Stimulated activated CD8-positive, alpha-beta memory T cell treated with anti-CD3 and anti-CD28 coated beads, Interleukin-15, amount 100 ng/mL, for 4 hours (primary cell): ENCODE results near the gene ARID1B.

Experiments used
- DNase-seq, 2 donors: peaks; one replicate each; pipeline ENCODE4 v3.0.0-alpha.2; 2020; ENCODE audit warnings: low read depth in 2 of 2

Gene ARID1B

GRCh38 chr6:157047951-157048350 lies 270.8 kb downstream of the ARID1B start:
- DNase-seq, result no peak

- no peak for DNase-seq
These were observed 272.0 kb downstream of the ARID1B start for GRCh38 chr6:157049133-157049532.

DNA sequence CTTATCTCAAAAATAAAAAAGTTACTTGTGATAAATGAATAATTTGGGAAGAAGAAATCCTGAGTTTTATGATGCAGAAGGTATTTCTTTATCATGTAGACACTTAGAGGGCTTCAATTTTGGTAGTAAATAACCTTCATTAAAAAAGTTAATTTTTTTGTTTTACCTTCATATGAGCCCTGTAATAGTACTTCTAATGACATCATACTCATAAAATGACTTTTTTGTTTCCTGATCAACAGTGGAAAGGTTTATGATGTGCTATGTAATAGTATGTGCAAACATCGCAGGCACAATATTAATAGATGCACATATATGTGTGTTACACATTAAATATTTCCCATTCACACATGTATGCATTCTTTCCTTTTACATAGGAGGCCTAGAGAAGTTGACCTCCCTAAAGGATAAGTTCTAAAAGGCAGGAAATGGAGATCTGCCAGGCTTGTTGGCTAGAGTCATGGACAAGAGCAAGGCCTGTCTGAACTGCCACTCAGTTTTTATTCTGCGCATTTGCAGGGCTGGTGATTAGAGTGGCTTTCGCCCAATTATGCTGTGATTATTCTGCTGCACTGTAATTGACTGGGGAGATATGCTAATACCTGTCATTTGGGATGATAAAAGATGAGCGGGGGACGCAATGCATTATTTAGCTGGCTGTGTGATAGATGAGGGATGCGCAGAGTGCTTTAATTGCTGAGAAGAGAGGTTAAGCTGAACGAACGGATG lies 273.5 kb downstream of the ARID1B start:
- DNase-seq, result no peak

GRCh38 chr6:157054531-157054979 lies 277.4 kb downstream of the ARID1B start:
- peak in 1 of 2 donors; percentile 10 for DNase-seq

- DNase-seq, result no peak
These were observed 278.7 kb downstream of the ARID1B start for GRCh38 chr6:157055863-157056262.

DNA sequence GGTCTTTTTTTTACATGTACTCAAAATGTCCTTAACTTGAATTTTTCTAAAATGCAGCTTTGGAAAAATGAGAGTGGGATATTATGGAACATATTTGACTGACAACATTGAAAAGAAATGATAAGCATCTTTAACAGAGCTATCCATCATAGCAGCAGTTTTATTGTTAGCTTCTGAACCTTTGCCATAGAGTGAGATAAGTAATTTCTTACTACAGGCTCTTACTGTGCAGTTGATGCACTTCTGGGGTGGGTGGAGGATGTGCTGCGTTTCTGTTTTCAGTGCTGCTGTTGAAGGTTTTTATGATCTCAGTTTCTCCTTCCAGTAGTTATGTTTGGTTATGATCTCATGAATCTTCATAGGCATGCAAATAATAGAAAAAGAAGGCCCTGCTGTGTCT lies 279.1 kb downstream of the ARID1B start:
- DNase-seq, result no peak

- no peak for DNase-seq
These were observed 281.4 kb downstream of the ARID1B start for GRCh38 chr6:157058574-157058973.

DNA sequence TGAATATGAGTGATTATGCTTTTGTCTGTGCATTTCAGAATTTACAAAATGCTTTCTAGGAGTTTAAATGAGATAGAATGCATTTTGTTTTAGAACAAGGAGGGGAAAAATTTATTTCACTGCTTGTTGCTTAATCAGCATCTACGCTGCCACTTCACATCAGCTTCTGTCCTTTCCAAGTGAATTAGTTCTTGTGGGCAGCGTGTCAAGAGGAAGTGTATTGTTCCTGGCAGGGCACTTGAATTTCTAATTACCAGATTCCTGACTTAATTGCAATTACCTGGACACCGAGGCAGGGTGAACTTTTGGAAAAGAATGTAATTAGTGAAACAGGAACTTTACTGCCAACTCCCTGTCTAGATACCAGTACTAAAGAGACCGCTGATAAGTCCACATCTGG lies 282.6 kb downstream of the ARID1B start:
- DNase-seq, result no peak

GRCh38 chr6:157060440-157060952 lies 283.3 kb downstream of the ARID1B start:
- no peak for DNase-seq

DNA sequence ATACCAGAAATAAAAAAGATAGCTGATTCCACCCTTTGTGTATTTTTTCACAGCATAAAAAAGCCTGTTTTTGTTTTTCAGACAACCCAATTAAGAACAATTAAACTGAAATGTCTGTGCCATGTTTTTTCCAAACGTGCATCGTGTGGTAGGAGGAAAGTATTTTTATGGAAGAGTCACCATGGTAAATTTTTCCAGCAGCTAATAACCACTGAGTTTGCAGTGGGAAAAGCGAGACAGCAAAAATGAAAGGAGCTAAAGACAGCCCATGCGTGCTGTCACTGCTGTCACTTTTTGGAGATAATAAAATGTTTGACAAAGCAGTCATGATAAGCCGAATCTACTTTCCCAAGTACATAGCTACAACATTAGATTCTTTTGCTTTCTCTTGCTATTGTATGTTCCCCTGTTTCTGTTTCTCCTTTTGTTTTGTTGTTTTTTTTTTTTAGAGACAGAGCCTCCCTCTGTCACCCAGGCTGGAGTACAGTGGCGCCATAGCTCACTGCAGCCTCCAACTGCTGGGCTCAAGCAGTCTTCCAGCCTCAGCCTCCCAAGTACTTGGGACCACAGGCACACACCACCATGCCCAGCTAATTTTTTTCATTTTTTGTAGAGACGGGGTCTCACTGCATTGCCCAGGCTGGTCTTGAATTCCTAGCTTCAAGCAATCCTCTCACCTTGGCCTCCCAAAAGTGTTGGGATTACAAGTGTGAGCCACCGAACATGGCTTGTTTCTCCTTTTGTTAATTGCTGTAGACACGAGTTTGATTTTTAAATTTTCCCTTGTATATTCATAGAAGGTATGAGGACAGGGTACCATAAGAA lies 284.8 kb downstream of the ARID1B start:
- no peak for DNase-seq

DNA sequence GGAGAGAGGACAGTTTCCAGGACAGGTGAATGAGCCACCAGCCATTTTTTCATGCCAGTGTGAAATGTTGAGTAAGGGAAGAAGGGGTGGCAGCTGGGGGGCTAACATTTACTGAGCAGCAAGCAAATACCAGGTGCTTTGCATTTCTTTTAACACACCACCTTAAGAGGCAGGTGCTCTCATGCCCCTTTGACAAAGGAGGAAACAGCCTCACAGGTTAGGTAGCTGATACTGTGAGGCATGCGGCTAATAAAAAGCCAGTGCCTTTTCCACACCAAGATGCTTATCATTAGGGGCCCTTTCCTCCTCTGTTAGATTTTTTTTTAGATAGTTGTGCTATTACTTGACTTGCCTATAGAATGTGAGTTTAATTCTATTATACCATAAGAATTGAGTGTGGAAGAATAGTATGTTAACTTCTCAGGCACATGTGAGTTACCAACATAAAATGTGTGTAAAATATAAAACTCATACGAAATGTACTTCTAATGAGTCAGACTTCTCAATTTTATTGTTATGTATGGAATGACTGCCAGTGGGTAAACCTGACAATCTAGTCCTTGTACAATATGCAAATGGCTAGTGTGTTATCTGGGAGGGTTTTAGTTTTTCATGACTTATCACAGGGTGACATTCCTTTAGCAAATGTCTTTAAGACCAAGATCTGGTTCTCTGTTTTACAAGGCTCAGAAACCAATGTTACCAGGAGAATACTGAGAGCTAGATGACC lies 286.2 kb downstream of the ARID1B start:
- DNase-seq, result no peak

DNA sequence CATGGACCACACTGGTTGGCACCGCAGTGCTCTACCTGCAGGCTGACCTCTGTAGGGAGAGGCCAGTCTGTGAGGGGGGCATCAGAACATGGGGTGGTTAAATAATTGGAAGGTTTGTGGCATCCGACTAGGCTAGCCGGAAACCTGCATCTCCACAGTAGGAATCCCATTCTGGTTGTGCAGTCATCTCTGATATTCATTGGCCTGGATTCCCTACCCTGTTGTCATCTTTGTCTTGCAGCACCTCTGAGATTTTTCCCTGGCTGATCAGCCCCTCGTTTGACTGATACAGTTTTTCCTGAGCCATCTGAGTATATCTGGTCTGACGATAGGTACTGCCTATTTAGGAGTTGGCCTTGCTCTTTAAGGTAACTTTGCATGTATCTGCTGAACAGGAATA lies 286.7 kb downstream of the ARID1B start:
- no peak for DNase-seq

DNA sequence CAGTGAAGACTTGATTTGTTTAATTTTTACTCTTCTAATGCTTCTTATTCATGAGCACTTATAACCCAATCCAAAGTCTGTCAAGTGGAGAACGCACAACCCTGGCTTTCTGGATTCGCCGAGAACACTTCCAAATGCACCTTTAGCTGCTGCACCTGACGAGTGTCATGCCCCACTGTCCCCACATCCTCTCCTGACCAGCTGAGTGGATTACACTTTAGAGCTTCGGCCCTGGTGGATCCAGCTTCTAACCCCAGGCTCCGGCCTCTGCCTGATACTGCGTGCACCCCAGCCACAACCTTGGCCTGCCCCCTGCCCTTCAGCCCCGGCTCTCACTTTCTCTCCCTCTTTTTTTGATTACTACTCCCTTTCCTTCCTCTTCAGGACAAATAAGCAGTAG lies 287.3 kb downstream of the ARID1B start:
- DNase-seq, result no peak

GRCh38 chr6:157065366-157065765 lies 288.2 kb downstream of the ARID1B start:
- DNase-seq, result no peak

DNA sequence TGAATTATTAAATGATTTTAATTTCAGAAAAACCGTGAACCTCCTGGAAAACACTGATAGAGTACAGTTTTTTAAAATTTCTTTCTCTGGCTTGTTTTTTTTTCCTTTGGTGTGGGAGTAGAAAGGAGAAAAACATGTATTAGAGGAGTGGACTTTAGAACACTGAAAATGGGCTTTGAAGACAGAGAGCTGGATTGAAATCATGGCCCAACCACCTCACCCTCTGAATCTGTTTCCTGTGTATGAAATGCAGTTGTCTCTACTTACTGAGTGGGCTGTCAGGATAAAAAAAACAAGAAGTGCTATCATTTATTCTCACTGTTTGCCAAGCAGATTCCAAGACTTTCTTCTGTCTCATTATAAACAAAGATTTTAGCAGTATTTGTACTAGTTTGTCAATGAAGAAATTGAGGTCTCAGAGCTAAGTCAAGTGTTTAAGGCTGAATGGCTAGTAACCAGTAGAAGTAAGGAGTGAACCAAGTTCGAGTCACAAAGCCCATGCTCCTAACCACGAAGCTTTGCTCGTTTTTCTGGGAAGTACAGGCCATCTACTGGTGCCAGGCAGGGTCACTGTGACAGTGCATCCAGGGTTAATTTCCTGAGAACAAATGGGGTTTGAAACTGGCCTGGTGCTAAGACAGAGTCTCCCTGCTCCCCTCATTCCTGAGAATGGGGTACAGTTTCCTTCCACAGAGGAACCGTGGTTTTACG lies 289.8 kb downstream of the ARID1B start:
- DNase-seq, result no peak

DNA sequence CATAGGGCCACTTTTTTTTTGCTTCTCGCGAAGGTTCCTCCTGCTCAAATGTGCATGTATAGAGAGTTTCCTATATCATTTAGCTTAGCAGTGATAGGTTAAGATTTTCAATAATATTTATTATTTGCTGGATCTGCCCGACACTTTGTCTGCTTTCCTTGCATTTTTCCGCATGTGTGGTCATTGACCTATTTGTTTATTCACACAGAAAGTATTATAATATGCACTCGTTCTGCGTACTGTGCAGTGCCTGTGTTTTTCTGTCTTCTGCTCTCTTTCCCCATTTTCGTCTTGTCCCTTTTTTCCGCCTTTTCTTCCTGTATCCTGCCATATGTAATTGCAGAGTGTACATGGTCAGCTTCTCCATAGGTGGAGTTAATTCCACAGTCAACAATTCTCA lies 290.3 kb downstream of the ARID1B start:
- DNase-seq, result no peak

- DNase-seq, result no peak
These were observed 291.6 kb downstream of the ARID1B start for GRCh38 chr6:157068691-157069324.

- DNase-seq, result no peak
These were observed 292.4 kb downstream of the ARID1B start for GRCh38 chr6:157069585-157069984.

GRCh38 chr6:157070403-157071107 lies 293.4 kb downstream of the ARID1B start:
- DNase-seq, result no peak

- no peak for DNase-seq
These were observed 294.9 kb downstream of the ARID1B start for GRCh38 chr6:157072128-157072527.
